Ishikawa (cell line): Measurements from ENCODE around the gene NUP88.

Source experiments
- CEBPB ChIP-seq: IDR thresholded peaks from 2 replicates; pipeline ENCODE4 v1.6.1; 2012
- CREB1 ChIP-seq: IDR thresholded peaks from 2 replicates; pipeline ENCODE4 v1.6.1; 2012; ENCODE audit warnings: low read depth
- EGR1 ChIP-seq: IDR thresholded peaks from 2 replicates; pipeline ENCODE4 v1.6.1; 2012
- EP300 ChIP-seq: IDR thresholded peaks from 2 replicates; pipeline ENCODE4 v1.6.1; 2012; ENCODE audit warnings: borderline replicate concordance
- FOXM1 ChIP-seq: IDR thresholded peaks from 2 replicates; pipeline ENCODE4 v1.6.1; 2012; ENCODE audit warnings: low read depth, borderline replicate concordance
- MAX ChIP-seq: IDR thresholded peaks from 2 replicates; pipeline ENCODE4 v1.6.1; 2012
- NFIC ChIP-seq: IDR thresholded peaks from 2 replicates; pipeline ENCODE4 v1.6.1; 2012
- RAD21 ChIP-seq: IDR thresholded peaks from 2 replicates; pipeline ENCODE4 v1.6.1; 2012; ENCODE audit warnings: low read depth
- REST ChIP-seq: IDR thresholded peaks from 2 replicates; pipeline ENCODE4 v1.6.1; 2012; ENCODE audit warnings: low read depth, mild to moderate bottlenecking
- TAF1 ChIP-seq: IDR thresholded peaks from 2 replicates; pipeline ENCODE4 v1.6.1; 2012; ENCODE audit warnings: low read depth, mild to moderate bottlenecking
- TCF12 ChIP-seq: IDR thresholded peaks from 2 replicates; pipeline ENCODE4 v1.6.1; 2012; ENCODE audit warnings: low read depth
- TEAD4 ChIP-seq: IDR thresholded peaks from 2 replicates; pipeline ENCODE4 v1.6.1; 2012
- USF1 ChIP-seq: IDR thresholded peaks from 2 replicates; pipeline ENCODE4 v1.6.1; 2012
- YY1 ChIP-seq: IDR thresholded peaks from 2 replicates; pipeline ENCODE4 v1.6.1; 2012; ENCODE audit warnings: low read depth
- ZBTB7A ChIP-seq: IDR thresholded peaks from 2 replicates; pipeline ENCODE4 v1.6.1; 2012; ENCODE audit warnings: low read depth

Gene NUP88

GRCh38 chr17:5364156-5364555 is 55.3 kb downstream of the NUP88 start:
- TF ChIP-seq RAD21 (no peak), YY1 (no peak), ZBTB7A (no peak), CREB1 (no peak), EGR1 (no peak), TAF1 (no peak), USF1 (no peak), FOXM1 (no peak), TEAD4 (no peak), MAX (no peak), REST (no peak), TCF12 (no peak), EP300 (no peak), CEBPB (no peak), NFIC (no peak)

GRCh38 chr17:5362162-5362811 is 57.2 kb downstream of the NUP88 start:
- TF ChIP-seq REST (no peak), EP300 (no peak), USF1 (no peak), ZBTB7A (no peak), CEBPB (no peak), TCF12 (no peak), FOXM1 (no peak), CREB1 (no peak), EGR1 (no peak), TAF1 (no peak), NFIC (no peak), MAX (no peak), RAD21 (no peak), TEAD4 (no peak), YY1 (no peak)

- TF ChIP-seq TAF1 (no peak), EP300 (no peak), YY1 (no peak), CREB1 (no peak), USF1 (no peak), RAD21 (no peak), CEBPB (no peak), TEAD4 (no peak), REST (no peak), NFIC (no peak), FOXM1 (no peak), MAX (no peak), TCF12 (no peak), ZBTB7A (no peak), EGR1 (no peak)
These were observed 58.0 kb downstream of the NUP88 start for GRCh38 chr17:5361426-5361825.
